Pancreas (tissue), 10 donors: ENCODE data around the gene TEX101. TPM values are rescaled to one million over a fixed set of nuclear protein-coding genes. Genes with fewer than 3 reads are reported as not detected.
A peak's percentile ranks its signal among the peaks of the same experiment; 100 is the strongest.

Source experiments
- ATAC-seq, 4 donors: fragments of 200-7000 bp; cut with Tn5 transposase; one replicate each; pipeline versions ENCODE4 v1.8.0 to v1.9.1; 2020; ENCODE audit warnings: mild to moderate bottlenecking in 4 of 4, moderate library complexity in 4 of 4
- DNase-seq, 6 donors: peaks; one replicate each; pipeline ENCODE4 v3.0.0-alpha.2; 2020
- FAIRE-seq: peaks from 2 replicates; lab custom pipeline; 2012; peaks lifted over from hg19 to GRCh38; lab: Jason Lieb, UNC
- H3K27ac ChIP-seq, 4 donors: fragments of 200-600 bp; sonication (generic); 1 replicate in 3 of 4; 2 replicates in 1 of 4; pipeline versions ENCODE4 v1.5.0 to v1.8.0; 2020
- H3K27me3 ChIP-seq, 4 donors: fragments of 200-600 bp; one replicate each; pipeline ENCODE4 v1.8.0; 2021
- H3K36me3 ChIP-seq, 3 donors: fragments of 200-600 bp; sonication (generic) in 1 of 3; one replicate each; pipeline versions ENCODE4 v1.5.0 to v1.8.0; 2020 to 2021
- H3K4me1 ChIP-seq, 3 donors: fragments of 200-600 bp; one replicate each; pipeline ENCODE4 v1.8.0; 2021
- H3K4me3 ChIP-seq, 4 donors: fragments of 200-600 bp; sonication (generic) in 2 of 4; one replicate each; pipeline versions ENCODE4 v1.5.0 to v1.8.0; 2020 to 2021
- H3K9me3 ChIP-seq, 4 donors: fragments of 200-600 bp; one replicate each; pipeline ENCODE4 v1.8.0; 2021
- CTCF ChIP-seq, 4 donors: fragments of 200-600 bp; sonication (generic) in 3 of 4; IDR thresholded peaks; one replicate each; pipeline versions ENCODE4 v1.5.0 to v1.8.0; 2021; ENCODE audit warnings: antibody characterized with exemption in 4 of 4
- WGBS, 2 donors: extraction: QIAGEN DNeasy Blood & Tissue Kit; methylation state at CpG; one replicate each; pipeline ENCODE4 v1.1.7; 2013; 5-methylcytosine and 5-hydroxymethylcytosine counted together
- intact Hi-C, 3 donors: fragments of 100-400 bp; cut with DNase I; formaldehyde crosslinking; loops; one replicate each; pipeline versions ENCODE4 v1.11.1 to v1.14.2; 2022
- polyA plus RNA-seq, 2 donors: library from polyadenylated mRNA; stranded (reverse); fragments of 200-250 nt; gene quantifications; one replicate each; pipeline ENCODE4 v1.2.3, GENCODE V29; 2013
- total RNA-seq, 6 donors: library from RNA; stranded (reverse); fragmentation: NEBNext Ultra II Directional in 4 of 6; extraction: Animal tissue kit (Norgen Biotek cat#: 25700) in 4 of 6; gene quantifications; one replicate each; pipeline versions ENCODE4 v1.2.1 to v1.2.4, GENCODE V29; 2021 to 2023
- donor health status: healthy with polysubstance abuse.
- donor health status: DM: no; HTN: no; CAD: no; lungs with moderate emphysema.
- donor health status: DM: no; HTN: no; CAD: no.
- donor health status: control.
- donor health status: control.
- donor health status: Bipolar disorder and iron deficiency.
- donor health status: DM: yes; HTN: yes; CAD: no.
- donor health status: DM: no; HTN: no; CAD: no.
- donor health status: DM: no; HTN: no; CAD: no.
- donor health status: DM: yes; HTN: yes; CAD: no.

TEX101 gene
- total and polyA plus RNA-seq, 8 donors, result not detected

GRCh38 chr19:43444531-43445287 is 30.0 kb downstream of the TEX101 start:
- Histone ChIP-seq H3K36me3 (no peaks in the 10 kb centered on the region), H3K4me3 (no peak overlapping the region), H3K4me1 (no peaks in the 10 kb centered on the region), H3K9me3 (no peaks in the 10 kb centered on the region), H3K27me3 (no peaks in the 10 kb centered on the region), H3K27ac (no peak overlapping the region)
- intact Hi-C loops, result loop anchor here (5.0 to 10.0 kb wide), 3 partner anchors 73 to 210 kb away; no protein-coding TSS in a partner anchor
- TF ChIP-seq CTCF (IDR thresholded peaks at IDR 0.05), result no peak
- 73 to 79% methylated on average over 15 of the region's 15 CpGs for WGBS, 2 donors
- FAIRE-seq (no peak), ATAC-seq (no peak), DNase-seq (no peak)

- Histone ChIP-seq H3K4me3 (no peak overlapping the region), H3K9me3 (no peaks in the 10 kb centered on the region), H3K27ac (no peak overlapping the region), H3K4me1 (no peaks in the 10 kb centered on the region), H3K36me3 (no peaks in the 10 kb centered on the region), H3K27me3 (no peaks in the 10 kb centered on the region)
- FAIRE-seq, result no peak
- WGBS, 2 donors, result 72 to 91% methylated on average over 2 of the region's 2 CpGs
- intact Hi-C loops, result loop anchor here (5.0 to 10.0 kb wide), 3 partner anchors 72 to 209 kb away; no protein-coding TSS in a partner anchor
- TF ChIP-seq CTCF (IDR thresholded peaks at IDR 0.05), result no peak
- no peak for ATAC-seq
- no peak for DNase-seq
Measured at GRCh38 chr19:43445426-43445825, 30.7 kb downstream of the TEX101 start.

- peak; percentile 90 to 98 (median 95) for ATAC-seq
- Histone ChIP-seq H3K27ac (no peak overlapping the region), H3K9me3 (no peaks in the 10 kb centered on the region), H3K4me3 (no peak overlapping the region), H3K27me3 (no peaks in the 10 kb centered on the region), H3K36me3 (no peaks in the 10 kb centered on the region), H3K4me1 (no peaks in the 10 kb centered on the region)
- intact Hi-C loops, result loop anchor here (5.0 to 10.0 kb wide), 3 partner anchors 70 to 208 kb away; no protein-coding TSS in a partner anchor
- WGBS, 2 donors, result 23 to 24% methylated on average over 14 of the region's 14 CpGs
- FAIRE-seq, result no peak
- DNase-seq, result peak; percentile 55 to 90 (median 80)
- TF ChIP-seq CTCF (IDR thresholded peaks at IDR 0.05), result peak; percentile 87 to 96 (median 92)
Measured at GRCh38 chr19:43446746-43447489, 32.2 kb downstream of the TEX101 start.

GRCh38 chr19:43447655-43448054 is 33.0 kb downstream of the TEX101 start:
- H3K9me3 ChIP-seq, result no peaks in the 10 kb centered on the region
- FAIRE-seq, result no peak
- DNase-seq, result no peak
- intact Hi-C loops, result loop anchor here (5.0 to 10.0 kb wide), 3 partner anchors 70 to 207 kb away; no protein-coding TSS in a partner anchor
- H3K4me1 ChIP-seq, result no peaks in the 10 kb centered on the region
- no peaks in the 10 kb centered on the region for H3K27me3 ChIP-seq
- no peak overlapping the region for H3K27ac ChIP-seq
- H3K4me3 ChIP-seq, result no peak overlapping the region
- ATAC-seq, result no peak
- no peaks in the 10 kb centered on the region for H3K36me3 ChIP-seq
- 79 to 88% methylated on average over 9 of the region's 9 CpGs for WGBS, 2 donors
- TF ChIP-seq CTCF (IDR thresholded peaks at IDR 0.05), result no peak
